Measurements from ENCODE around the gene PKHD1. TPM values are rescaled to one million over a fixed set of nuclear protein-coding genes. Genes with fewer than 3 reads are reported as not detected.

The PKHD1 gene
- polyA plus RNA-seq, 1 experiment: not detected

GRCh38 chr6:51868591-51869355 is 218.6 kb downstream of the PKHD1 start:
- POLR2A ChIA-PET: no interaction called here
- CTCF ChIA-PET: no interaction called here
- no peak for DNase-seq (ENCODE audit: low read depth, low spot score)
- H3K9me3 ChIP-seq (ENCODE audit: control insufficient read depth, insufficient read depth, low read length): no peaks in the 10 kb centered on the region
- no peak overlapping the region for H3K27ac ChIP-seq (ENCODE audit: low read depth, low read length)
- TF ChIP-seq CTCF (IDR thresholded peaks at IDR 0.05; ENCODE audit: low read depth, low read length): no peak
- no peaks in the 10 kb centered on the region for H3K27me3 ChIP-seq (ENCODE audit: control insufficient read depth, insufficient read depth, low read length)
- no peak overlapping the region for H3K4me3 ChIP-seq (ENCODE audit: low read depth, low read length)

- no peaks in the 10 kb centered on the region for H3K27me3 ChIP-seq (ENCODE audit: control insufficient read depth, insufficient read depth, low read length)
- H3K4me3 ChIP-seq (ENCODE audit: low read depth, low read length): no peak overlapping the region
- ChIA-PET POLR2A (no interaction called here), CTCF (no interaction called here)
- DNase-seq (ENCODE audit: low read depth, low spot score): no peak
- H3K27ac ChIP-seq (ENCODE audit: low read depth, low read length): no peak overlapping the region
- no peaks in the 10 kb centered on the region for H3K9me3 ChIP-seq (ENCODE audit: control insufficient read depth, insufficient read depth, low read length)
- TF ChIP-seq CTCF (IDR thresholded peaks at IDR 0.05; ENCODE audit: low read depth, low read length): no peak
These were observed 220.5 kb downstream of the PKHD1 start for GRCh38 chr6:51866867-51867266.

GRCh38 chr6:51865996-51866395 is 221.4 kb downstream of the PKHD1 start:
- no peak for DNase-seq (ENCODE audit: low read depth, low spot score)
- TF ChIP-seq CTCF (IDR thresholded peaks at IDR 0.05; ENCODE audit: low read depth, low read length): no peak
- POLR2A ChIA-PET: no interaction called here
- H3K4me3 ChIP-seq (ENCODE audit: low read depth, low read length): no peak overlapping the region
- H3K27ac ChIP-seq (ENCODE audit: low read depth, low read length): no peak overlapping the region
- CTCF ChIA-PET: no interaction called here
- H3K9me3 ChIP-seq (ENCODE audit: control insufficient read depth, insufficient read depth, low read length): no peaks in the 10 kb centered on the region
- H3K27me3 ChIP-seq (ENCODE audit: control insufficient read depth, insufficient read depth, low read length): no peaks in the 10 kb centered on the region

GRCh38 chr6:51865176-51865575 is 222.2 kb downstream of the PKHD1 start:
- DNase-seq (ENCODE audit: low read depth, low spot score): no peak

More at GRCh38 chr6:51865176-51865575, 222.2 kb downstream of the PKHD1 start:
- no peak for TF ChIP-seq CTCF (IDR thresholded peaks at IDR 0.05; ENCODE audit: low read depth, low read length)
- ChIA-PET POLR2A (no interaction called here), CTCF (no interaction called here)
- Histone ChIP-seq H3K4me3 (ENCODE audit: low read depth, low read length) (no peak overlapping the region), H3K9me3 (ENCODE audit: control insufficient read depth, insufficient read depth, low read length) (no peaks in the 10 kb centered on the region), H3K27me3 (ENCODE audit: control insufficient read depth, insufficient read depth, low read length) (no peaks in the 10 kb centered on the region), H3K27ac (ENCODE audit: low read depth, low read length) (no peak overlapping the region)
